Measurements from ENCODE around the gene TEX38.
"Not testable (repeated sequence)": the region's sequence is repeated elsewhere in the genome, so short reads cannot be mapped to it uniquely, and the experiment has no call there.

The TEX38 gene

DNA sequence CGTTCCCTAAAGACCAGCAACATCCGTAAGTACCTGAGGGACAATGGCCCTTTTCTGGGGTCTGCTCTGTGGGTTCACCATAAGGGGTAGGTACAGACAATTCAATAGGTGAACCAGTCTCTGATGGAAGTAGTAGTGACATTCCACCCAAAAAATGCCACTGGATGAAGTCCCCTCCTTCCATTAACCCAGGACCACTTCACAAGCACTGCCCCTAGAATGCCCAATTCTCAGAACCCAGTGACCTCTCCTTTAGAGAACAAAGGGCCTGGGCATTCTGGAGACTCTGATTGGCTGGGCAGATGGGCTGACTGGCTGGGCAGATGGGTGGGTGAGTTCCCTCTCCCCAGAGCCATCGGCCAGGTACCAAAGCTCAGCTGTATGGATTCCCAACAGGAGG lies at the start of gene TEX38:
Gene TEX38 (plus strand): TSS at position 301 of the 400 bp plus-strand sequence. CDS start 81 bp downstream, at position 382.
- DNase-seq (ENCODE audit: low read depth in 2 of 2): no peak

- DNase-seq (ENCODE audit: low read depth in 2 of 2): no peak
These were observed 49.7 kb upstream of the TEX38 start for GRCh38 chr1:46621930-46622329.

DNA sequence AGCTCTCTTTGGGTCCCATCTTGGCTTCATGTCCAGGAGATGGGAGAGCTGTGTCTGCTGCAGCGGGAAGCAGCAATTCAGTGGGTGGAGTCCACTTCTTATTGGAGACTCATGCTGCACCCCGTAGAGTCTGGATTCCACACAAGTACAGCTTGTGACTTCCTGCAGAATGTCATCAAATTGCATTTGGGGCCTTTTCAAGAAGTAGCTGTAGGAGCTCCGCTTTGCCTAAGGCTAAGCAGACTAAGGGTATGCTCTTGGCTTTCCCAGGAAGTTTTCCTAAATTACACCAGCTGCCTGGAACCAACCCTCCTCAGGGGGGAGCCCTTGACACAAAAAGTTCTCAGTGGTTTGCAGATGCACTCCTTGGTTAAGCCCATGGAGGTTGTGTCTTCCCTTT lies 49.3 kb upstream of the TEX38 start:
- DNase-seq (ENCODE audit: low read depth in 2 of 2): no peak

DNA sequence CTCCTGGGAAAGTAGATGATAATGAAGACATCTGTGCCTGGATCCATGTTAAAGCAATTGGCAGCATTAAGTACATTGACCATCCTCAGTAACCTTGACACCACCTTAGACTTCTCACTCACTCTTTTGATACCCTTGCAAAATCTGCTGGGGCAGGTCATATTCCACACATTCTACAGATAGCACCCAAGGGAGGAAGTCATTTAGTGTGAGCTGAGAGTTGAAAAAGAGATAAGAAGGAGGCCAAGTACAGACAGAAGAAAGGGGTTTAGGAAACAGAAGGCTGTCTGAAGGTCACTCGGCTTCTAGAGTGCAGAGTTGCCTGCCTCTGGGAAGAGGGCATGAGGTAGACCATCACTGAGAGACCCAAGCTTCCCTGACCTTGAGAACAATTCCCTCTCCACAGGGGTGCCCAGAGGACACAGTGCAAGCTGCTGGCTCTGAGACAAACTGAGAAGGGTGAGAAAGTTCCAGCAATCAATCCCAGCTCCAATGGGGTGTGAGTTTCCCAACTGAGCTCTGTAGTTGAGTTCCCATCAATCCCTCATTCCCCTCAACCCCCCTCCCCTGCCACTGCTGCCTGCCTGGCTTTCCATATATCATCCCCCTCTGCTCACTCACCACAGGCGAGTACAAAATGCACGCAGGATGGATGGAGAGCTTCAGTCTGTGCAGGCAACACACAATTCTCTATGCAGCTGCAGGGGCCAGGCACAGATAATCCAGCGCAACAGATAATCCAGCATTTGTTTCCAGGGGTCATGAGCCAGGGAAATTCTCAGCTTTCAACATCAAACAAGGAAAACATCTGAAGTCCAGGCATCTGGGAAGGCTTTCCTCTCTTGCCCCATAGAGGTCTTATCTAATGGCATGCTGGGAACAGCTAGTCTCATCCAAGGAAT lies 47.7 kb upstream of the TEX38 start:
- DNase-seq (ENCODE audit: low read depth in 2 of 2): no peak

- DNase-seq (ENCODE audit: low read depth in 2 of 2): no peak
These were observed 40.9 kb upstream of the TEX38 start for GRCh38 chr1:46630719-46631118.

GRCh38 chr1:46635205-46635604 lies 36.4 kb upstream of the TEX38 start:
- no peak for DNase-seq (ENCODE audit: low read depth in 2 of 2)

DNA sequence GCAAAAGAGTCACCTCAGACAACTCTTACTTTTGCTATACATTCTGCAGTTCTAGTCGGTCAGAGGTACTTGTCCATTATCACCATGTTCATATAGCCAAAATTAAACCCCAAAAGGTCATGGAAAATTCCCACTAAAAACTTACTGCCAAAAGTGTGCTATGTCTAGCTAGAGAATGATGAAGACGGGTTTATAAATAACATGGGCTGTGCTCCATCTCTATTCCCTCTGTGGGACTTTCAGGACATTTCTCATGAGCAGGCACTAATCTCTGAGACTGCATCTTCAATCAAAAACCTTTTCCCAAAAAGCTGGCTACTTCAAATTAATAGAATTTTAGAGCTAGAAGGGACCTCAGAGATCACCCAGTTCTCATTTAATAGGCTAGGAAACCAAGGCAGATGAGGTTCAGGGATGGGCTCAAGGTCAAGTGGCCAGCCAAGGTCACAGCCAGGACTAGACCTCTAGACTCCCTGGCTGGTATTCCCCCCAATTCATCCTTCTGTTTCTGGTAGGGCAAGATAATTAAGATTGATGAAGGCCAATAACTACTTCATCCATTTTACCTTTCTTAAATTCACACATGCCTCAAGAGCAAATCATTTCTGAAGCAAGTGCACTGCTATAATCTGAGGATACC lies 34.1 kb upstream of the TEX38 start:
- DNase-seq (ENCODE audit: low read depth in 2 of 2): no peak

DNA sequence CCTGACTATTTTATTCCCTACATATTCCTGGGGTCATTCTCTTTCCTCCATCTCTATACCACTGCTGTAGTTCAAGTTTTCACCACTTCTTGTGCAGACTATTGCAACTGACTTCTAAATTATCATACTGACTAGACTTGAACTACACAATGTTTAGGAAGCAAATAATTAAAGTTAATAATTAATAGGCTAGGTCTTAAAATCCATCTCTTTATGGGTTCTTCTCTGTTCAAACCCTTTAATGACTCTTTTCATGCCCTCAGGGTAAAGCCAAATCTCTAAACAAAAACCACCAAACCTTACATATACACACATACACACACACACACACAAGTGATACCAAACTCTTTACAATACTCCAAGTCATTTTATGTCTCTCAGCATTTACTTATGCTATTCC lies 32.7 kb upstream of the TEX38 start:
- DNase-seq (ENCODE audit: low read depth in 2 of 2): no peak

DNA sequence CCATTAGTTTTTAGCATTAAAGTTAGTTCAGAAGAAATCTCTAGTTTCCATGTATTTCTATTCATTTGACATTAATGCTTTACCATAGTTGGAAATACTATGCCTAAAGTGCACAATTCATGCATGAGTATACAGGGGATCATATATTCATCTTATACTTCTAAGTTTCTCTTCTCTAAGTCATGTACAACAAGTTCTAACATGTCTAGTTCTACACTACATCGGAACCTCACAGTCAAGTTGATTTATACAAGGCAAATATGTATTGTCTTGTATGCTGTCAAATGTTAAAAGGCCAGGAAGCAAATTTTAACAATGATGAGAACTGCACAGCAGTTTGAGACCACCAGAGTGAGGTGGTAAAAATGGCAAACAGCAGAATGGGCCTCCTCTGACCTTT lies 32.1 kb upstream of the TEX38 start:
- DNase-seq (ENCODE audit: low read depth in 2 of 2): no peak

DNA sequence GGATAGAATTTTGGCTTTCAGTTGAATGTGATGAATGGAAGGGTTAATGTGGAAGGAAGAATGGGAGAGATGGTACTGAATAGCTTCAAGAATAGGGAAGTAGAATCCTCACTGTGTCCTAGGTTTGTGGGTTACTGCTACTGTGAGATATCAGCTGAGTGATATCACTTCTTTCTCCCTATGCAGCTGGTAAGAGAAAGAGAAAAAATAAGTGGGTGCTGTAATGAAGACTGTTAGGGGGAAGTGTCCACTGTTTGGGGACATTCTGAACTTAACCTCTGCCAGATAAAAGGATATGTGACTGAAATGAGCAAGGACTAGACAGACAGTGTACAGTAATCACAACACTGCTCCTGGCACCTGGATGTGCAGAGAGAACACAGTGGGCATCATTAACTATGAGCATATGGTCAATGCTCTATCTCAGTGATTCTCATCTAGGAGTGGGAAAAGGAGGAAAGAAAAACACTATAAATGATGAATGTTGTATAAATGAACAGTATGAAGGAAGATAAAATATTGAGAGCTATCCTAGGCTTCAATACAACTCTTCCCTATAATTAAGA lies 29.5 kb upstream of the TEX38 start:
- no peak for DNase-seq (ENCODE audit: low read depth in 2 of 2)

- DNase-seq (ENCODE audit: low read depth in 2 of 2): no peak
These were observed 28.3 kb upstream of the TEX38 start for GRCh38 chr1:46643368-46643775.

DNA sequence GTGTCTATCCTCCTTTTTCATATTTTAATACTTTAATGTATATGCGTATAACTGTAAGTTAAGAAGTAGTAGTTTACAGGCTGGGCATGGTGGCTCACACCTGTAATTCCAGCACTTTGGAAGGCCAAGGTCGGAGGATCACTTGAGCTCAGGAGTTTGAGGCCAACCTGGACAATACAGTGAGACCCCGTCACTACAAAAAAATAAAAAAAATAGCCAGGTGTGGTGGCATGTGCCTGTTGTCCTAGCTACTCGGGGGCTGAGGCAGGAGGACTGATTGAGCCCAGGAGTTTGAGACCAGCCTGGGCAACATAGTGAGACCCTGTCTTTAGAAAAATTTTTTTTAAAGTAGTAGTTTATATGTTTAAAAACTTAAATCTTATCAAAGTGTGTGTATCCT lies 25.8 kb upstream of the TEX38 start:
- no peak for DNase-seq (ENCODE audit: low read depth in 2 of 2)

- DNase-seq (ENCODE audit: low read depth in 2 of 2): no peak
These were observed 25.3 kb upstream of the TEX38 start for GRCh38 chr1:46646331-46646730.

DNA sequence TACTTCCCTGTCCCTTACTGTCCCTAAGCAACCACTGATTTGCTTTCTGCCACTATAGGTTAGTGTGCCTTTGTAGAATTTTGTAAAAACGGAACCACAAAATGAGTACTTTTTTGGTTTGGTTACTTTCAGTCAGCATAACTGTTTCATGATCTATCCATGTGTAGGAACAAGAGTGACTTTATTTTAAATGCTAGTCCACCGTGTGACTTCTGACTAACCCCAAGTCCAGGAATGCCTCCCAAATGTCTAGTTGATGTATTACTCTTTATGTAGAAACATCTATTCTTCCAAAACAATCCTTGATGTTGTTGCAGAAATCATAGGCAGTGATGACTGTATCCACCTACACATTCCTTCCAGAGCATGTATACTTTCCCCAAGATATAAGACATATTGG lies 24.8 kb upstream of the TEX38 start:
- DNase-seq (ENCODE audit: low read depth in 2 of 2): no peak

- no peak for DNase-seq (ENCODE audit: low read depth in 2 of 2)
These were observed 24.0 kb upstream of the TEX38 start for GRCh38 chr1:46647611-46648010.

- DNase-seq (ENCODE audit: low read depth in 2 of 2): no peak
These were observed 21.9 kb upstream of the TEX38 start for GRCh38 chr1:46649764-46650163.

- no peak for DNase-seq (ENCODE audit: low read depth in 2 of 2)
These were observed 21.2 kb upstream of the TEX38 start for GRCh38 chr1:46650491-46650890.

- DNase-seq (ENCODE audit: low read depth in 2 of 2): not testable (repeated sequence)
These were observed 20.5 kb upstream of the TEX38 start for GRCh38 chr1:46651152-46651551.

- no peak for DNase-seq (ENCODE audit: low read depth in 2 of 2)
These were observed 19.1 kb upstream of the TEX38 start for GRCh38 chr1:46652321-46653100.

DNA sequence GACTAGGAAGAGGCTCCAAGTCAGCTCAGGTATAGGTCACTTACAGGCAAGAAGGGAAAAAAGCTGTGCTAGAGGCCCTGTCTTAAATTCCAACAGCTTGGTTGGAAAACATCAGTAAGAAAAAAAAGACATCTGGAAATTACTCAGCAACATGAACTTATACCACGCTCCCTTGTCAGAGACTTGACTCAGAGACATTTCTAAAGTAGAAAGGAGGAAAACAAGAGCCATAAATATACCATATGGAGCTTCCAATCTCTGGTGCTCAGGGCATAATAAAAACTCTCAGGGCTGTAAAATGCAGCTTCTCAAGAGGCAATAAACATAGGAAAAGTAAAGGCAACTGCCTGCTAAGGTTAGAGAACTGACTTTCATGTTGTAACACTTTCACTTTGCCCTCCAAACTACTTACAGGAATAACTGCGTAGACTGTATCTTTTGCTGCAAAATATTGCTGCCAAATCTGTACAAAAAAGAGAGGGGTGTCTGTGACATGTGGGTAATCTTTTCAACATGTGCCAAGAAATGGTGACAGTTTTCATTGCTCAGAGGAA lies 18.2 kb upstream of the TEX38 start:
- DNase-seq (ENCODE audit: low read depth in 2 of 2): no peak

DNA sequence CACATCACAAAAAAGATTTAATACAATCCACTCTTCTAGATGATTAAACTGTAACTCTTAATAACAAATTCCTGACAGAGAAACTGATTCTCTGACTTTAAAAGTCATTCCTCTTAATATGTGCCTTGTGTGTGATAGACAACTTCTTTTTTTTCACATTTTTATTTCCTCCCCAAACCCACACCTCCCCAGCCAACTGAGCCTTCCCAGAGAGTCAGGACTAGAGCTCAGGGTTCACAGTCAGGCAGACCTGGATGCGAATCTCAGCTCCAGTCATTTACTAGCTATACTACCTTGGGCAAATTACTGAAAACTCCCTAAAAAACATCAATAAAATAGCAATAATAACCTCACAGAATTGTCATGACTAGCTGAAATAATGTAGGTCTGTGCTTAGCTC lies 17.6 kb upstream of the TEX38 start:
- DNase-seq (ENCODE audit: low read depth in 2 of 2): no peak

GRCh38 chr1:46654698-46655097 lies 17.0 kb upstream of the TEX38 start:
- not testable (repeated sequence) for DNase-seq (ENCODE audit: low read depth in 2 of 2)
